Measurements from ENCODE around the gene NR2F2. TPM values are rescaled to one million over a fixed set of nuclear protein-coding genes. Genes with fewer than 3 reads are reported as not detected.

Gene NR2F2
- total RNA-seq, 6 experiments from 2014 or later, result 120 to 168 (median 142) TPM

DNA sequence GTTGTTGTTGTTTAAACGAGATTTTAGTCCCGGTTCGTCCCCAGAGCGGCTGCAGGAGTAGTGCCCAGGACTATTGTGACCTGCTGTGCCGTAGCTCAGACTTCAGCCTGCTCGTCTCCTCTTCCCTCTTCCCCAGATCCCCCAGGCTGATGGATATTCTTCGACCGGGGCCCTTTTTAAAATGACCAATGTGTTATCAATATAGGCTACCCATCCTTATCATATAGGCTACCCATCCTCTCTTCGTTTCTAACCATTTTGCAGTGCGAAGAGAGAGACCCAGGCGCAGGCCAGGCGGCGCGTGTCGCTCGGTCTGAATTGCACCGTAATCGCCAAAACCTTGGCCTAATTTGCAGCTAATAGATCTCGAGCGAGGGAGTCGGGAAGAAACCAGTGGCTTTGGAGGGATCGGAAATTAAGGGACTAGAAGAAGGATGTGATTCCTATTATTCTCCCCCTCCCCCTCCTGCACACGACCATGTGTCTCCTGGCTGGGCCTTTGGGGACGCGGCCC lies 23.0 kb downstream of the NR2F2 start:
- H3K36me3 Mint-ChIP-seq (ENCODE audit: low read depth), result peaks cover 23% of the 10 kb centered on the region
- H3K27ac Mint-ChIP-seq, result peak overlapping the region; percentile 77
- H3K4me1 Mint-ChIP-seq (ENCODE audit: low read depth), result peaks cover 52% of the 10 kb centered on the region
- peaks cover 16% of the 10 kb centered on the region for H3K27me3 Mint-ChIP-seq (ENCODE audit: insufficient read depth)
- DNase-seq, result no peak
- no peaks in the 10 kb centered on the region for H3K9me3 Mint-ChIP-seq
- peak overlapping the region; percentile 70; the same call in 1 of the 2 replicates for H3K4me3 Mint-ChIP-seq
- TF ChIP-seq, protein P1, sequence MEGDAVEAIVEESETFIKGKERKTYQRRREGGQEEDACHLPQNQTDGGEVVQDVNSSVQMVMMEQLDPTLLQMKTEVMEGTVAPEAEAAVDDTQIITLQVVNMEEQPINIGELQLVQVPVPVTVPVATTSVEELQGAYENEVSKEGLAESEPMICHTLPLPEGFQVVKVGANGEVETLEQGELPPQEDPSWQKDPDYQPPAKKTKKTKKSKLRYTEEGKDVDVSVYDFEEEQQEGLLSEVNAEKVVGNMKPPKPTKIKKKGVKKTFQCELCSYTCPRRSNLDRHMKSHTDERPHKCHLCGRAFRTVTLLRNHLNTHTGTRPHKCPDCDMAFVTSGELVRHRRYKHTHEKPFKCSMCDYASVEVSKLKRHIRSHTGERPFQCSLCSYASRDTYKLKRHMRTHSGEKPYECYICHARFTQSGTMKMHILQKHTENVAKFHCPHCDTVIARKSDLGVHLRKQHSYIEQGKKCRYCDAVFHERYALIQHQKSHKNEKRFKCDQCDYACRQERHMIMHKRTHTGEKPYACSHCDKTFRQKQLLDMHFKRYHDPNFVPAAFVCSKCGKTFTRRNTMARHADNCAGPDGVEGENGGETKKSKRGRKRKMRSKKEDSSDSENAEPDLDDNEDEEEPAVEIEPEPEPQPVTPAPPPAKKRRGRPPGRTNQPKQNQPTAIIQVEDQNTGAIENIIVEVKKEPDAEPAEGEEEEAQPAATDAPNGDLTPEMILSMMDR (IDR thresholded peaks at IDR 0.05), result no peak

- peaks cover 23% of the 10 kb centered on the region for H3K36me3 Mint-ChIP-seq (ENCODE audit: low read depth)
- H3K4me1 Mint-ChIP-seq (ENCODE audit: low read depth), result peaks cover 49% of the 10 kb centered on the region
- peak overlapping the region; percentile 67; the same call in 1 of the 2 replicates for H3K4me3 Mint-ChIP-seq
- no peaks in the 10 kb centered on the region for H3K9me3 Mint-ChIP-seq
- H3K27ac Mint-ChIP-seq, result peak overlapping the region; percentile 77
- peaks cover 16% of the 10 kb centered on the region for H3K27me3 Mint-ChIP-seq (ENCODE audit: insufficient read depth)
- DNase-seq, result no peak
- TF ChIP-seq, protein P1 (IDR thresholded peaks at IDR 0.05), result peak; percentile 41; the same call in 1 of the 2 replicates
Measured at GRCh38 chr15:96353930-96354730, 23.6 kb downstream of the NR2F2 start.

GRCh38 chr15:96354731-96355567 lies 24.4 kb downstream of the NR2F2 start:
- peaks cover 45% of the 10 kb centered on the region for H3K4me1 Mint-ChIP-seq (ENCODE audit: low read depth)
- H3K9me3 Mint-ChIP-seq, result no peaks in the 10 kb centered on the region
- DNase-seq, result peak; percentile 82
- TF ChIP-seq, protein P1 (IDR thresholded peaks at IDR 0.05), result peak; percentile 61
- peaks cover 16% of the 10 kb centered on the region for H3K27me3 Mint-ChIP-seq (ENCODE audit: insufficient read depth)
- no peak overlapping the region for H3K4me3 Mint-ChIP-seq
- H3K36me3 Mint-ChIP-seq (ENCODE audit: low read depth), result peaks cover 22% of the 10 kb centered on the region
- H3K27ac Mint-ChIP-seq, result no peak overlapping the region

DNA sequence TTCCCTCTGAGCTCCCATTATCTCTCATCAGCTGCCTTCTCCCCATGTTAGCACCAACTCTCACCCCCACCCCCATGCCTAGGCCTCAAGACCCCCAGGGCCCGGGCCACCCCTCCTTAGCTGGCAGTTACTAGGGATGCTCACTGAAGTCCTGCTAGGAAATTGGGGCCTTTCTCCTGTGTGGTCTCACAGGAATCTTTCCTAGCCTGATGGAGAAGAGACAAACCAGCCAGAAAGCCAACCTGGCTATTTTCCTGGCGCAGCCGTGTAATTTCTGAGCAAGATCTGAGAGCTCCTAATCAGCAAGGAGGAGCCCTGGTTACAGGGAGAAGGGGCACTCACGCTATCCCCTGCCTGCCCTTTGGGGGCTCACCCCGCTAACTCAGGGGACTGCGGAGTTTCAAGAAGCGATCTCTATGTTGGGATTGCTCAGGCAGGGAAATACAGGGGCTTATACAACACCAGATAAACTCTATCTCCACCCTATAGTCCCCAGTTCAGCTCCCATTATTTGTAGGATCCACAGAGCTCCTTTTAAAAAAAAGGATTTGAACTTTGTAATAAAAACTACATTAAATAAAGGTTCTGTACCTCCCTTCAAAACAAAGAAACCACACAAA lies 25.2 kb downstream of the NR2F2 start:
- TF ChIP-seq, protein P1 (IDR thresholded peaks at IDR 0.05), result no peak
- Mint-ChIP-seq H3K36me3 (ENCODE audit: low read depth) (peaks cover 15% of the 10 kb centered on the region; the same call in 1 of the 2 replicates), H3K9me3 (no peaks in the 10 kb centered on the region), H3K27me3 (ENCODE audit: insufficient read depth) (peaks cover 16% of the 10 kb centered on the region), H3K4me1 (ENCODE audit: low read depth) (peaks cover 40% of the 10 kb centered on the region), H3K27ac (peak overlapping the region; percentile 95), H3K4me3 (peak overlapping the region; percentile 98)
- no peak for DNase-seq
